OCI-LY1 (cell line): ENCODE data around the gene ZSCAN10.
A peak's percentile ranks its signal among the peaks of the same experiment; 100 is the strongest.
"Not testable (repeated sequence)": the region's sequence is repeated elsewhere in the genome, so short reads cannot be mapped to it uniquely, and the experiment has no call there.

Experiments
- H2AFZ ChIP-seq: fragments of 200-600 bp; sonication (generic), shearing (Covaris generic); 2 replicates; pipeline ENCODE4 v1.6.0; 2014; ENCODE audit warnings: antibody characterized with exemption, mild to moderate bottlenecking, low read length
- H3F3A ChIP-seq: fragments of 200-600 bp; sonication (generic), shearing (Covaris generic); 2 replicates; pipeline ENCODE4 v1.6.0; 2014; ENCODE audit warnings: mild to moderate bottlenecking, antibody characterized with exemption, low read length, moderate library complexity; ENCODE audit not compliant: insufficient read depth
- H3K27ac ChIP-seq: fragments of 200-600 bp; sonication (generic); 2 replicates; pipeline ENCODE4 v1.5.1; 2014; ENCODE audit warnings: low read length, mixed run types, mild to moderate bottlenecking, low read depth; ENCODE audit not compliant: poor library complexity, severe bottlenecking
- H3K27me3 ChIP-seq: fragments of 200-600 bp; sonication (generic); 2 replicates; pipeline ENCODE4 v1.6.0; 2014; ENCODE audit warnings: antibody characterized with exemption, mild to moderate bottlenecking, low read length, moderate library complexity; ENCODE audit not compliant: insufficient read depth
- H3K36me3 ChIP-seq: fragments of 200-600 bp; sonication (generic); 2 replicates; pipeline ENCODE4 v1.6.1; 2014; ENCODE audit warnings: mild to moderate bottlenecking, antibody characterized with exemption, low read length, moderate library complexity, mixed read lengths; ENCODE audit not compliant: insufficient read depth
- H3K4me1 ChIP-seq: fragments of 200-600 bp; sonication (generic); 2 replicates; pipeline ENCODE4 v1.5.1; 2014; ENCODE audit warnings: mild to moderate bottlenecking, low read length, moderate library complexity; ENCODE audit not compliant: insufficient read depth, severe bottlenecking
- H3K4me2 ChIP-seq: fragments of 200-600 bp; sonication (generic), shearing (Covaris generic); 2 replicates; pipeline ENCODE4 v1.6.1; 2014; ENCODE audit warnings: low read length
- H3K4me3 ChIP-seq: fragments of 200-600 bp; sonication (generic); 2 replicates; pipeline ENCODE4 v1.5.1; 2014; ENCODE audit warnings: low read length, low read depth, mild to moderate bottlenecking, mixed read lengths; ENCODE audit not compliant: poor library complexity, severe bottlenecking
- H3K79me2 ChIP-seq: fragments of 200-600 bp; shearing (Covaris generic); 2 replicates; pipeline ENCODE4 v1.6.1; 2016; ENCODE audit warnings: mixed run types, low read length, mixed read lengths; ENCODE audit not compliant: insufficient read depth
- H3K9ac ChIP-seq: fragments of 200-600 bp; sonication (generic), shearing (Covaris generic); 2 replicates; pipeline ENCODE4 v1.6.1; 2014; ENCODE audit warnings: mild to moderate bottlenecking, low read length, mixed read lengths
- H3K9me2 ChIP-seq: fragments of 200-600 bp; sonication (generic), shearing (Covaris generic); 2 replicates; pipeline ENCODE4 v1.6.1; 2014; ENCODE audit warnings: low read depth, mild to moderate bottlenecking, low read length, mixed read lengths
- H3K9me3 ChIP-seq: fragments of 200-600 bp; shearing (Covaris generic); 2 replicates; pipeline ENCODE4 v1.6.1; 2014; ENCODE audit warnings: low read length, mixed read lengths
- H4K20me1 ChIP-seq: fragments of 200-600 bp; sonication (generic), shearing (Covaris generic); 2 replicates; pipeline ENCODE4 v1.6.0; 2016; ENCODE audit warnings: mild to moderate bottlenecking, low read length; ENCODE audit not compliant: insufficient read depth
- CTCF ChIP-seq: fragments of 200-600 bp; sonication (generic), shearing (Covaris generic); IDR thresholded peaks from 2 replicates; pipeline ENCODE4 v1.5.1; 2017; ENCODE audit warnings: mild to moderate bottlenecking, antibody characterized with exemption, low read length, moderate library complexity, mixed read lengths
- EZH2 ChIP-seq: fragments of 200-600 bp; sonication (generic), shearing (Covaris generic); IDR thresholded peaks from 2 replicates; pipeline ENCODE4 v1.8.0; 2017; ENCODE audit warnings: borderline replicate concordance, mixed run types, mild to moderate bottlenecking, antibody characterized with exemption, low read length, moderate library complexity, mixed read lengths

The ZSCAN10 gene

GRCh38 chr16:3074860-3075522 is 24.1 kb downstream of the ZSCAN10 start:
- H3K27me3 ChIP-seq, result peaks cover 12% of the 10 kb centered on the region; the same call in 1 of the 2 replicates
- H3F3A ChIP-seq, result no peaks in the 10 kb centered on the region
- H3K79me2 ChIP-seq, result no peaks in the 10 kb centered on the region
- H3K9me3 ChIP-seq, result no peaks in the 10 kb centered on the region
- no peaks in the 10 kb centered on the region for H3K9me2 ChIP-seq
- no peak overlapping the region for H2AFZ ChIP-seq
- no peaks in the 10 kb centered on the region for H3K36me3 ChIP-seq
- H3K4me2 ChIP-seq, result peak overlapping the region; percentile 37
- no peaks in the 10 kb centered on the region for H4K20me1 ChIP-seq
- H3K4me1 ChIP-seq, result peaks cover 22% of the 10 kb centered on the region
- H3K9ac ChIP-seq, result no peak overlapping the region
- TF ChIP-seq EZH2 (no peak), CTCF (no peak)
- no peak overlapping the region for H3K27ac ChIP-seq
- no peak overlapping the region for H3K4me3 ChIP-seq

GRCh38 chr16:3073448-3073847 is 25.6 kb downstream of the ZSCAN10 start:
- no peak for TF ChIP-seq CTCF
- TF ChIP-seq EZH2, result no peak
- Histone ChIP-seq H3K27me3 (peaks cover 12% of the 10 kb centered on the region; the same call in 1 of the 2 replicates), H3F3A (no peaks in the 10 kb centered on the region), H3K27ac (no peak overlapping the region), H3K4me2 (no peak overlapping the region), H3K4me3 (no peak overlapping the region), H4K20me1 (no peaks in the 10 kb centered on the region), H3K9me3 (no peaks in the 10 kb centered on the region), H3K36me3 (no peaks in the 10 kb centered on the region; the same call in 1 of the 2 replicates), H3K9ac (no peak overlapping the region), H2AFZ (no peak overlapping the region), H3K4me1 (peaks cover 22% of the 10 kb centered on the region), H3K9me2 (no peaks in the 10 kb centered on the region), H3K79me2 (no peaks in the 10 kb centered on the region)

GRCh38 chr16:3072576-3073263 is 26.4 kb downstream of the ZSCAN10 start:
- H3K9me2 ChIP-seq, H4K20me1 ChIP-seq, H3K79me2 ChIP-seq, H3K9ac ChIP-seq, H3K36me3 ChIP-seq, H3K27ac ChIP-seq, H2AFZ ChIP-seq, H3F3A ChIP-seq, H3K4me3 ChIP-seq, H3K9me3 ChIP-seq, H3K4me2 ChIP-seq: not testable (repeated sequence)
- peaks cover 22% of the 10 kb centered on the region for H3K4me1 ChIP-seq
- H3K27me3 ChIP-seq, result peaks cover 12% of the 10 kb centered on the region; the same call in 1 of the 2 replicates

GRCh38 chr16:3072148-3072547 is 26.9 kb downstream of the ZSCAN10 start:
- H2AFZ ChIP-seq, H3K36me3 ChIP-seq, H3F3A ChIP-seq, H3K9ac ChIP-seq, H3K9me3 ChIP-seq, H3K4me3 ChIP-seq, H3K4me2 ChIP-seq, H3K27me3 ChIP-seq, H4K20me1 ChIP-seq, H3K79me2 ChIP-seq, H3K9me2 ChIP-seq, H3K27ac ChIP-seq: not testable (repeated sequence)
- H3K4me1 ChIP-seq, result peaks cover 22% of the 10 kb centered on the region
